ENCODE measurements around the gene AGPAT4.

DNA sequence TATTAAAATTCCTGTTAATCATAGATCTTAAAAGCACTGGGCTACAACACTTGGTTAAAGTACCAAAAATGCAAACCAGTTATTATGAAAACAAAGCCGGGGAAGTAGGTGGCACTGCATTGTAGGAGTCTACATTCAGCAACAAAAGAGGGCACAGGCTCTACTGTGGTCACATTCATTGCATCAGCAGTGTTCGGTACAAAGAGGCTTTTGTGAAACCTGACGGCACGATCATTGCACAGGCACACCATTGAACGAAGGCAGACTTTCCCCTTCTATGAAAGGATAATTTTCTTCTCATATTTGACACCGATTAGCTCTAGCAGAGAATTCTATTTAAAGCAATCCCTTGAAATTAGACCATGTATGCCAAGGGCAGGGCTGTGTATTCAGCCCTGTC lies 44.6 kb upstream of the AGPAT4 start:
- TF ChIP-seq, protein P1, sequence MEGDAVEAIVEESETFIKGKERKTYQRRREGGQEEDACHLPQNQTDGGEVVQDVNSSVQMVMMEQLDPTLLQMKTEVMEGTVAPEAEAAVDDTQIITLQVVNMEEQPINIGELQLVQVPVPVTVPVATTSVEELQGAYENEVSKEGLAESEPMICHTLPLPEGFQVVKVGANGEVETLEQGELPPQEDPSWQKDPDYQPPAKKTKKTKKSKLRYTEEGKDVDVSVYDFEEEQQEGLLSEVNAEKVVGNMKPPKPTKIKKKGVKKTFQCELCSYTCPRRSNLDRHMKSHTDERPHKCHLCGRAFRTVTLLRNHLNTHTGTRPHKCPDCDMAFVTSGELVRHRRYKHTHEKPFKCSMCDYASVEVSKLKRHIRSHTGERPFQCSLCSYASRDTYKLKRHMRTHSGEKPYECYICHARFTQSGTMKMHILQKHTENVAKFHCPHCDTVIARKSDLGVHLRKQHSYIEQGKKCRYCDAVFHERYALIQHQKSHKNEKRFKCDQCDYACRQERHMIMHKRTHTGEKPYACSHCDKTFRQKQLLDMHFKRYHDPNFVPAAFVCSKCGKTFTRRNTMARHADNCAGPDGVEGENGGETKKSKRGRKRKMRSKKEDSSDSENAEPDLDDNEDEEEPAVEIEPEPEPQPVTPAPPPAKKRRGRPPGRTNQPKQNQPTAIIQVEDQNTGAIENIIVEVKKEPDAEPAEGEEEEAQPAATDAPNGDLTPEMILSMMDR (optimal IDR thresholded peaks at IDR 0.05 in 1 of 3, IDR thresholded peaks at IDR 0.05 in 1 of 3, conservative IDR thresholded peaks at IDR 0.05 in 1 of 3; ENCODE audit: extremely low read depth in 1 of 3, insufficient read depth in 2 of 3, low read length in 3 of 3), result no peak
- no peak for TF ChIP-seq EZH2 (IDR thresholded peaks at IDR 0.05; ENCODE audit: low read length)
